ENCODE measurements around the gene REEP6.

The REEP6 gene

GRCh38 chr19:1491114-1491848 is at the start of gene REEP6:
Gene REEP6, plus strand, starts transcription at chr19:1491181. Its CDS starts 89 bp downstream, at chr19:1491270.
- Histone ChIP-seq H3K9me3 (ENCODE audit: control insufficient read depth in 2 of 2, low read length in 2 of 2) (no peaks in the 10 kb centered on the region), H3K27ac (ENCODE audit: low read length) (peak within 1 kb of the TSS; percentile 53), H3K4me3 (ENCODE audit: low read length in 2 of 2) (peak within 1 kb of the TSS; percentile 79 to 80), H3K4me1 (ENCODE audit: control insufficient read depth, insufficient read depth, low read length) (peaks cover 19% of the 10 kb centered on the region), H3K27me3 (ENCODE audit: control insufficient read depth in 1 of 2, insufficient read depth in 2 of 2, low read length in 2 of 2) (peaks cover 13 to 14% of the 10 kb centered on the region in 2 donors), H3K36me3 (ENCODE audit: control insufficient read depth in 2 of 2, insufficient read depth in 2 of 2, low read length in 2 of 2) (no peaks in the 10 kb centered on the region), H3K9ac (ENCODE audit: low read length in 2 of 2) (peak within 1 kb of the TSS; percentile 63 to 71)

DNA sequence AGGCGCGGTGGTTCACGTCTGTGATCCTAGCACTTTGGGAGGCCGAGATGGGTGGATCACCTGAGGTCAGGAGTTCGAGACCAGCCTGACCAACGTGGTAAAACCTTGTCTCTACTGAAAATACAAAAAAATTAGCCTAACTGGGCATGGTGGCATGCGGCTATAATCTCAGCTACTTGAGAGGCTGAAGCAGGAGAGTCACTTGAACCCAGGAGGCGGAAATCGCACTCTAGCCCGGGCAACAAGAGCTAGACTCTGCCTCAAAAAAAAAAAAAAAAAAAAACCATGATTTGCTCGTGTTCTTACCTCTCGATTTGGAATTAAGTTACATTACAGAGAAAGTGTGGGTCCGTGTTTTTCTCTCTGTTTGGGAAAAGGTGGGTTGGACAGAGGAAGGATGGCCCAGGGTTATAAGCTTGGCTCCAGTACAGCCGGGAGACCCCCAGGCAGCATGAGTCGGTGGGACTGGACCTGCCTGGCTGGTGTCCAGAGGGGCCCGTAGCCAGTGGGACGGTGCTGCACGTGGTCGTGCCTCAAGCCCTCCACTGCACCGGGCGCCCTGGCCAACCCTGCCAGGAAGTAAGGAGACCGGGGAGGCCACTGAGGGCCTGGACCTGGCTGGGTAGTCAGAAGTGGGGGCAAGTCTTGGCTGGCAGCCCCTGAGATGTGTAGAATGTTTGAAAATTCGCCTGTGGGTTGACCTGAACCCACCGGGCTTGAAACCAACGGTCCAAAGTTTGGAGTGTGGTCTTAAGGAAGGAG is 49.1 kb upstream of the REEP6 start:
- peaks cover 33% of the 10 kb centered on the region for H3K4me1 ChIP-seq (ENCODE audit: control insufficient read depth, insufficient read depth, low read length)
- H3K9me3 ChIP-seq (ENCODE audit: control insufficient read depth in 2 of 2, low read length in 2 of 2): no peaks in the 10 kb centered on the region
- no peak overlapping the region for H3K9ac ChIP-seq (ENCODE audit: low read length in 2 of 2)
- no peak overlapping the region for H3K27ac ChIP-seq (ENCODE audit: low read length)
- peaks cover 6 to 17% of the 10 kb centered on the region in 2 donors for H3K27me3 ChIP-seq (ENCODE audit: control insufficient read depth in 1 of 2, insufficient read depth in 2 of 2, low read length in 2 of 2)
- no peak overlapping the region for H3K4me3 ChIP-seq (ENCODE audit: low read length in 2 of 2)
- peaks cover 18 to 19% of the 10 kb centered on the region in 2 donors for H3K36me3 ChIP-seq (ENCODE audit: control insufficient read depth in 2 of 2, insufficient read depth in 2 of 2, low read length in 2 of 2)

- Histone ChIP-seq H3K9ac (ENCODE audit: low read length in 2 of 2) (no peak overlapping the region), H3K9me3 (ENCODE audit: control insufficient read depth in 2 of 2, low read length in 2 of 2) (no peaks in the 10 kb centered on the region), H3K27ac (ENCODE audit: low read length) (no peak overlapping the region), H3K27me3 (ENCODE audit: control insufficient read depth in 1 of 2, insufficient read depth in 2 of 2, low read length in 2 of 2) (peaks cover 29 to 45% of the 10 kb centered on the region in 2 donors), H3K4me3 (ENCODE audit: low read length in 2 of 2) (peak overlapping the region; percentile 25 to 54), H3K4me1 (ENCODE audit: control insufficient read depth, insufficient read depth, low read length) (peaks cover 21% of the 10 kb centered on the region), H3K36me3 (ENCODE audit: control insufficient read depth in 2 of 2, insufficient read depth in 2 of 2, low read length in 2 of 2) (peaks cover 13 to 18% of the 10 kb centered on the region in 2 donors)
These were observed 45.6 kb upstream of the REEP6 start for GRCh38 chr19:1445185-1445931.

DNA sequence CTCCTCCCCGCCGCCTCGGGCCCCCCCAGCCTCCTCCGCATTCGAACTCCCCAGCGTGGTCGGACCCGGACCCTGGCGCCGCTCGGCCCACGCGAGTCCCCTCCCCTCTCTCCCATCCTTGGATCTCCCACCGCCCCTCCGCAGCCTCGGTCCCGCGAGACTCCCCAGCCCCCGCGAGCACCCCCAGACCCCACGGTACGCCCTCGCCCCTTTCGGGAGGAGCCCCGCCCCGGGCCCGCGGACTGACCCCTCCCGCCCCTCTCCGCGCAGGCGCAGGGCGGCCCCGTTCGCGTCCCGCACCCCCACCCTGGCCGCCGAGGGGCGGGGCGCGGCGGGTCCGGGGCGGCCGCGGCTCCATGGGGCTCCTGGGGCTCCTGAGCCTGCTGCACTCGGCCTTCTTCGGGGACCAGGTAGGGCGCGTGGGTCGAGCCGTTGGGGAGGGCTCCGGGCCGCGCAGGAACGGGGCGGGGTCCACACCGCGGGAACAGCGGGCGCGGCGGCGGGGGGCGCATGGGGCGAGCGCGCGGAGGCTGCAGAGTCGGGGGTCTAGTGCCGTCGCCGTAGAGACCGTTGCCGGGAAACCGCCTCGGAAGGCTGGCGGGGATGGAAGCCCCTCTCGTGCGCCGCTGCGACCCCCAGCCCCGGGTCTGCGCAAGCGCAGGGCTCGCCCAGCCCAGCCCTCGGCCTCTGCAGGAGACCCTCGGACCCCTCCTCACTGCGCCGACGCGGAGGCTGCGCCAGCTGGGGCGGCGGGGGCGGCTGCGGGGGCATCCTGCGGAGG is 44.9 kb upstream of the REEP6 start:
- H3K36me3 ChIP-seq (ENCODE audit: control insufficient read depth in 2 of 2, insufficient read depth in 2 of 2, low read length in 2 of 2): peaks cover 5 to 10% of the 10 kb centered on the region in 2 donors
- H3K27me3 ChIP-seq (ENCODE audit: control insufficient read depth in 1 of 2, insufficient read depth in 2 of 2, low read length in 2 of 2): peaks cover 36 to 53% of the 10 kb centered on the region in 2 donors
- H3K9me3 ChIP-seq (ENCODE audit: control insufficient read depth in 2 of 2, low read length in 2 of 2): no peaks in the 10 kb centered on the region
- H3K4me1 ChIP-seq (ENCODE audit: control insufficient read depth, insufficient read depth, low read length): peaks cover 21% of the 10 kb centered on the region
- H3K27ac ChIP-seq (ENCODE audit: low read length): no peak overlapping the region
- H3K9ac ChIP-seq (ENCODE audit: low read length in 2 of 2): no peak overlapping the region
- no peak overlapping the region for H3K4me3 ChIP-seq (ENCODE audit: low read length in 2 of 2)

DNA sequence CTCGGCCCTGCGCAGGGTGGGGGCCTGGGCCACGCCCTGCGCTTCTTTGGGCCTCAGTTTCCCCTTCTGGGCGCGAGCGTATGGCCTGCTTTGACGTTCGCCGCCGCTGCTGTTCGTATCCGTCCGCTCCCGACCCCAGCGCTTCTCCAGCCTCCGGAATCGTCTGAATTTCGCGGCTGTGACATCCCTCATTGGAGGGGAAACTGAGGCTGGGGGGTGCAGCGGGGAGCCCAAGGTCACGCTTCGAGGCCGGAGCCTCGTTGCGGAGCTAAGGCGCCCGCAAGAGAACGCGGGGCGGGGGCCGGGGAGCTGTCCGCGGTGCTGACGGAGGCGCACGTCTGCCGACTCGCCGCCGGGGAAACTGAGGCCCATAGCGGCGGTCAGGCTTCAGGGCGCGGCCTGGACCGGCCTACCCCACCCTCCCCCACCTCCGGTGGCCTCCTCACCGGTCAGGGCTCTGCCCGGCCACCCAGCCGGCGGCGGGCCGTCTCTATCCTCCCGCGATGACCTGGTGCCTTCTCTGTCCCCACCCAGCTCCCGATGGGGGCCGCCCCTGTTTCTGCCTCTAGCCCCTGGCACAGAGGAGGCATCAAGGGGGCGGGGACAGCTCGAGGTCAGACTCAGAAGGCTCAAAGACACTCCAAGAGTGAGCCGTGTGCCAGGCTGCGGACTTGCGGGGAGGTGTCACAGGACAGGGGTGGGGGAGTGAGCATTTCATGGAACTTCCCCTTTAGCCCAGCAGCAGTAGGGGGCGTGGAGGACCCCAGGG is 44.1 kb upstream of the REEP6 start:
- Histone ChIP-seq H3K36me3 (ENCODE audit: control insufficient read depth in 2 of 2, insufficient read depth in 2 of 2, low read length in 2 of 2) (peaks cover under 1 to 3% of the 10 kb centered on the region in 2 donors), H3K4me3 (ENCODE audit: low read length in 2 of 2) (no peak overlapping the region), H3K9me3 (ENCODE audit: control insufficient read depth in 2 of 2, low read length in 2 of 2) (no peaks in the 10 kb centered on the region), H3K27me3 (ENCODE audit: control insufficient read depth in 1 of 2, insufficient read depth in 2 of 2, low read length in 2 of 2) (peaks cover 42 to 61% of the 10 kb centered on the region in 2 donors), H3K9ac (ENCODE audit: low read length in 2 of 2) (no peak overlapping the region), H3K27ac (ENCODE audit: low read length) (no peak overlapping the region), H3K4me1 (ENCODE audit: control insufficient read depth, insufficient read depth, low read length) (peaks cover 21% of the 10 kb centered on the region)

GRCh38 chr19:1447504-1447903 is 43.5 kb upstream of the REEP6 start:
- H3K9ac ChIP-seq (ENCODE audit: low read length in 2 of 2): no peak overlapping the region
- peaks cover 19% of the 10 kb centered on the region for H3K4me1 ChIP-seq (ENCODE audit: control insufficient read depth, insufficient read depth, low read length)
- no peak overlapping the region for H3K4me3 ChIP-seq (ENCODE audit: low read length in 2 of 2)
- H3K27ac ChIP-seq (ENCODE audit: low read length): no peak overlapping the region
- no peaks in the 10 kb centered on the region for H3K36me3 ChIP-seq (ENCODE audit: control insufficient read depth in 2 of 2, insufficient read depth in 2 of 2, low read length in 2 of 2)
- peaks cover 48 to 66% of the 10 kb centered on the region in 2 donors for H3K27me3 ChIP-seq (ENCODE audit: control insufficient read depth in 1 of 2, insufficient read depth in 2 of 2, low read length in 2 of 2)
- H3K9me3 ChIP-seq (ENCODE audit: control insufficient read depth in 2 of 2, low read length in 2 of 2): no peaks in the 10 kb centered on the region

GRCh38 chr19:1447944-1448343 is 43.0 kb upstream of the REEP6 start:
- H3K27me3 ChIP-seq (ENCODE audit: control insufficient read depth in 1 of 2, insufficient read depth in 2 of 2, low read length in 2 of 2): peaks cover 52 to 71% of the 10 kb centered on the region in 2 donors
- H3K4me1 ChIP-seq (ENCODE audit: control insufficient read depth, insufficient read depth, low read length): peaks cover 19% of the 10 kb centered on the region
- H3K36me3 ChIP-seq (ENCODE audit: control insufficient read depth in 2 of 2, insufficient read depth in 2 of 2, low read length in 2 of 2): no peaks in the 10 kb centered on the region
- H3K4me3 ChIP-seq (ENCODE audit: low read length in 2 of 2): no peak overlapping the region
- no peaks in the 10 kb centered on the region for H3K9me3 ChIP-seq (ENCODE audit: control insufficient read depth in 2 of 2, low read length in 2 of 2)
- H3K9ac ChIP-seq (ENCODE audit: low read length in 2 of 2): no peak overlapping the region
- H3K27ac ChIP-seq (ENCODE audit: low read length): no peak overlapping the region

DNA sequence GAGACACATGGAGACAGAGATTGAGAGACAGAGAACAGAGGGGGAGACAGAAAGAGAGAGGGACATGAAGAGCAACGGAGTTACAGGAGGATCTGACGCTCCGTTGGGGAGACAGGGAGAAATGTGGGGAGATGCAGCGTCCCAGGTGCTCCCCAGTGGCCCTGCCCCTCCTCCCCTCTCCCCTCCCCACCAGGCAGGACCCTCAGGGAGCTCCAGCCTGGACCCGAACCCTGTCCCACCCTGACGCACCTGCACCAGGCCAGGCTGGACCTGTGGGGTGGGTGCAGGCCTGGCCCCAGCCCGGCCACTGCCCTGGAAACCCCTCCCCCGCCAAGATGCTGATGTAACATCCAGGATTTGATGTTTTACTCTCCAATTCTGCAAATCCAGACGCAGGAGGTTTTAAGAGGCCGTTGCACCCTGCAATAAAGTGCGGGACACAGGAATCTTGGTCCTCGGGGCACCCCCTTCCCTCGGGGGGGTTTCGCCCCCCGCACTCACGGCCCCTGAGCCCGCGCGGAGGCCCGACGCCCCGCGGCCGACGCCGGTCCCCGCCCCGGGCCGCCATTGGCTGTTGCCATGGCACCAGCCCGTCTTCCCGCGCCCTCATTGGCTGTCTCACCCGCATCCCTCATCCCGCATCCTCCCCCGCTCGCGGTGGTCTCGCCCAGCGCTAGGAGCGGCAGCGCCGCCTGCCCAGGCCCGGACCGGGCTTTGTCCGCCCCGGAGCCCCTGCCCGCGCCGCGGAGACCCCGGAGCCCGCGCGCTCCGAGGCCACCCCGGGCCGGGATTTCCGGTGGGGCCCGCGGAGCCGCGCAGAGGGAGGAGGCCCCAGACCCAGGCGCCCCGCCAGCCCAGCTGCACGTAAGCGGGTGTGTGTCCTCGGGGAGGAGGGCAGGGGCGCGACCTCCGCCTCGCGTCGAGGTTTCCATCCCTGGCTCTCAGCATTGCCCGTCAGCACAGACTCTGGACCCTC is 41.2 kb upstream of the REEP6 start, which contains the start of gene APC2:
APC2 (plus strand) TSS at position 655 of the 976 bp plus-strand sequence. CDS start 2,881 bp downstream, outside the sequence.
- H3K27ac ChIP-seq (ENCODE audit: low read length): no peak within 1 kb of the TSS
- H3K9me3 ChIP-seq (ENCODE audit: control insufficient read depth in 2 of 2, low read length in 2 of 2): no peaks in the 10 kb centered on the region
- H3K4me3 ChIP-seq (ENCODE audit: low read length in 2 of 2): no peak within 1 kb of the TSS
- no peaks in the 10 kb centered on the region for H3K36me3 ChIP-seq (ENCODE audit: control insufficient read depth in 2 of 2, insufficient read depth in 2 of 2, low read length in 2 of 2)
- peaks cover 25% of the 10 kb centered on the region for H3K4me1 ChIP-seq (ENCODE audit: control insufficient read depth, insufficient read depth, low read length)
- H3K9ac ChIP-seq (ENCODE audit: low read length in 2 of 2): no peak within 1 kb of the TSS
- H3K27me3 ChIP-seq (ENCODE audit: control insufficient read depth in 1 of 2, insufficient read depth in 2 of 2, low read length in 2 of 2): peaks cover 63 to 83% of the 10 kb centered on the region in 2 donors

All from stomach smooth muscle (tissue), 2 donors.